ENCODE measurements around the gene TACSTD2. TPM values are rescaled to one million over a fixed set of nuclear protein-coding genes. Genes with fewer than 3 reads are reported as not detected.

TACSTD2 gene
- total RNA-seq: not detected

GRCh38 chr1:58576727-58577653, at the start of gene TACSTD2:
TSS of gene TACSTD2 (minus strand) at chr1:58577252. CDS start at chr1:58577156, 96 bp downstream.

GRCh38 chr1:58546520-58547308, 30.3 kb downstream of the TACSTD2 start, which contains the start of gene OMA1:
TSS of gene OMA1 (minus strand) at chr1:58546726. CDS start at chr1:58539294, 7,432 bp downstream.

Other genes with a start within 250 kb of the TACSTD2 start
- gene OMA1, start 30.5 kb downstream of the TACSTD2 start, total RNA-seq: 10 to 100 TPM; 30.2 to 33.5 TPM
- gene MYSM1, start 122.8 kb upstream of the TACSTD2 start, total RNA-seq: 10 to 100 TPM; 36.3 to 44.2 TPM
- gene JUN, start 206.8 kb upstream of the TACSTD2 start, total RNA-seq: 10 to 100 TPM; 18.9 to 19.3 TPM